Measurements from ENCODE around the gene UCP2.
"Not testable (repeated sequence)": the region's sequence is repeated elsewhere in the genome, so short reads cannot be mapped to it uniquely, and the experiment has no call there.

The UCP2 gene

GRCh38 chr11:73991471-73992006, 8.9 kb upstream of the UCP2 start:
- no peak for DNase-seq (ENCODE audit: low read depth in 2 of 2)

DNA sequence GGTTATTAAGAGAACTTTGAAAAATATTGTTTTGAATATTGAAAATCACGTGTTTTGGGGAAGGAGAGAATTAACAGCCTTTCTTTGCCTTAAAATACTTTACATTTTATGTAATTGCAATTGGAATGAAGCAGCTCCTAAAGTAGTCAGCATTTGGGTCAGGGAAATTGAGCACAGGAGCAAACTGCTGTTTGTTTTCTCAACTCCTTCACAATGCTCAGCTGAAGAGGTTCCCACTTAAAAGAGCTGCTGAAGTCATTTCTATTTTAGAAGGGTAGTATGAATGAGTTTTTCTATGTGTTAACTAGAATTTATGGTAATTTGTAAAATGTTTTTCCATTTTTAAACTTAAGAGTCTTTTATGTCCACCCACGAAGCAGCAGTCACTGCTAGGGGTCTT, 8.1 kb upstream of the UCP2 start:
- no peak for DNase-seq (ENCODE audit: low read depth in 2 of 2)

GRCh38 chr11:73989156-73989555, 6.5 kb upstream of the UCP2 start:
- DNase-seq (ENCODE audit: low read depth in 2 of 2): no peak

DNA sequence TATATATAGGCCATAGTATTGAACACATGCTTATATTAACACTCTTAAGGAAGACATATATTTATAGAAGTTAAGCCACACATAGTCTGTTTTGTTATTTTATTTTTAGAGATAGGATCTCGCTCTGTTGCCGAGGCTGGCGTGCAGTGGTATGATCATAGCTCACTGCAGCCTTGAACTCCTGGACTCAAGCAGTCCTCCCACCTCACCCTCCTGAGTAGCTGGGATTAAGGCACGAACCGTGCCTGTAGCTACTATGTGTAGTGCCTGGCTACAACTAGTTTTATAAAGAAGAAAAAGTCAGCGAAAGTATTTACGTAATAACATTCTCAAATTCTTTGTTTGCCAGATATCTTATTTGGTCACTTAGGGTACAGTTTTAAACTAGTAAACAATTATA, 5.6 kb upstream of the UCP2 start:
- DNase-seq (ENCODE audit: low read depth in 2 of 2): no peak

DNA sequence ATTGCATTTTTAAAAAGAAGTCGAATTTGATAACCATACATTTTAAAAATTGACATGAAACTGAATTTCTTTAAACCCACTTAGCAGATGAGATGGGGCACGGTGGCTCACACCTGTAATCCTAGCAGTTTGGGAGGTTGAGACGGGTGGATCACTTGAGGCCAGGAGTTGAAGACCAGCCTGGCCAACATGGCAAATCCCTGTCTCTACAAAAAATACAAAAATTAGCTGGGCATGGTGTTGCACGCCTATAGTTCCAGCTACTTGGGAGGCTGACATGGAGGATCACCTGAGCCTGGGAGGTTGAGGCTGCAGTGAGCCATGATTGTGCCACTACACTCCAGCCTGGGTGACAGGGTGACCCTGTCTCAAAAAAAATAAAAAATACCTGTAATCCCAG, 3.0 kb upstream of the UCP2 start:
- not testable (repeated sequence) for DNase-seq (ENCODE audit: low read depth in 2 of 2)

DNA sequence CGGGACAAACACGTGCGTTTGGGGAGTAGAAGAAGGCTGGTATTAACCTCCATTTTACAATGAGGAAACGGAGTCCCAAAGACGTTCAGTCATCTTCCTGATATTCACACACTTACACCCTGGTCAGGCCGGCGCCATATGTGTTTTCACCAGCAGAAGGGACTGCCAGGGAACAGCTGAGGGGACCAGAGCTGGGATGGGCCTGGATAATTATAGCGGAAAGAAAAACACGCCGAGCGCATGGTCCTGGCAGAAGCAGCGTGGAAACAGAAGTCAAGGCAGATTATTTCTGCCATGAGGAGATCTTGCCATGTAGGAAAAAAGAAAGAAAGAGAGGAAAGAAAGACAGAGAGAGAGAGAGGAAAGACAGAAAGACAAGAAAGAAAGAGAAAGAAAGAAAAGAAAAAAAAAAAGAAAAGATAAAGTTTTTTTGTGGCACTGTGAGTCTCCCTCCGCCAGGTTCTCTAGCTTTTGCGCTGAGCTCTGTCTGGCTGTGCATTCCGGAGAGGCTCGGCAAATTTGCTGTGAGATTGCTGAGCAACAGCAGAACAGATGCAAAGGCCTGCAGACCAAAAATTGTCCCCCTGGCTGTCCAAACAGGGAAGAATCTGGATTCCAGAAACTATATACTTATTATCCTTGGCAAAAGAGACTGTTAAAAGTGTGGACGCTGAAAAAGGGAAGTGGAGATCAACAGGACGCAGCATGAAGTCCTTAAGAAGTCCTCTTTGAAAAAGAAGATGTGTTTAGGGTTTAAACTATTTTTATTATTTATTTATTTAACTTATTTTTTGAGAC, 1.3 kb upstream of the UCP2 start:
- DNase-seq (ENCODE audit: low read depth in 2 of 2): no peak

GRCh38 chr11:73982990-73983740, 522 bp upstream of the UCP2 start:
- DNase-seq (ENCODE audit: low read depth in 2 of 2): peak; percentile 86 to 88

- no peak for DNase-seq (ENCODE audit: low read depth in 2 of 2)
Observed at GRCh38 chr11:73981051-73981805, 1.4 kb downstream of the UCP2 start.

DNA sequence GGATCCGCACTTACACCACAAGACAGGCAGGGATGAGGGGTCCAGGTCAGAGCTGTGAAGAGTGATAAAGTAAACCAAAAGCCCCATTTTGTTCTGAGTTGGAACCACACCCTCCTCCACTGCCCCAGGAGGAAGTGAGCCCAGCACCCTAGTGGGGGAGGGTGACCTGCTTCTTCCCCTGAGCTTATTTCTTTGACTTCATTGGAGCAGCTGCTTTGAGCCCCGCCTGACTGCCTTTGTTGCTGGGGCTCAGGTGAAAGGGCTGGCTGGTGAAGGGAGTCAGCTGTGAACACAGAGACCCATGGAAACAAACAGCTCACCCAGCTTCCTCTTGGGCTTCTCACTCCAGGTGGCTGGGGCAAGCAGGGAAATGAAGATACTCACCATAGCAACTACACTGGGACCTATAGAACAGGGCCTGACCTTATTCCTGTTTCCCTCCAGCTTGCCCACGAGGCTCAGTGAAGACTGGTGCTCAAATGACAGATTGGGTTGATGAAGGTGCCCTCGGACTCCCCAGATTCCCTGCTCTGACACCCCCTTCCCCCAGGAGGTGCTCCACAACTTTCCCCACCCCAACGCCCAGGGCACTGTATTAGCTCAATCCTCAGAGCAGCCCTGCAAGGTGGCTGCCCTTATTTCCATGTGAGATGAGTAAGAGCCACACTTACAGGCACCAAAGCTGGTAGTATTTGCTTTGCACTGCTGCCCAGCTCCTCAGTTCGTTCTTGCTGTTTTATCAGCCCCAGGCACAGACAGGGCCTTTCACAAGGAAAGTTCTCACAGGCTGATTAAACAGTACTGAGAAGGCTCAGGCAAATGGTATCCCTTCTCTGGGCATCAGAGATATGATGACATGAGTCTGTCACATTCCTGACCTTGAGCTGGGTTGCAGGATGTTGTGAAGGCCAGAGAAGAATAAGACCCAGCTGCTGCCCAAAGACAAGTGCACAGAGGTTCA, 2.4 kb downstream of the UCP2 start:
- DNase-seq (ENCODE audit: low read depth in 2 of 2): peak; percentile 43 to 49

DNA sequence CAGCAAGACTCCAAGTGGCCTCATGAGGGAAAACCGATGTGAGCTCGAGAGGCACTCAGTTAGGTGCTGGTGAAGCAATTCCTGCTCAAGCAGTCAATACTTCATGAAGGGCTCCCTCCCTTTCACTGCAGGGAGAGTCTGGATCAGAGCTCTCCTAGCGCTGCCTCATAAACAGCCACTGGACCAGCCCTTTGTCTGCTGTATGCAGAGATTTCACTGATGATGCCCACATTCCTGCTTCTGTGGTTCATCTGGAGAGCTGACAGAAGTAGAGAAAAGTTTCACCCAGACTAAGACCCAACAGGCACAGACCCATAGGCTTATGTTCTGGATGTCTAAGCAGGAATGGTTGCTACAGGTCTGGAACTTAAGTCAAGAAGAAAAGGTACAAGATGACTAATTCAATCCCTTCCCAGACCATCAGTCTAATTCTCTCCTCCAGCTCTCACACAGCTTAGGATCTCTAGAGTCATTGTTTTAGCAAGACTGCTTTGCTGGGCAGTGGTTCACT, 4.0 kb downstream of the UCP2 start:
- DNase-seq (ENCODE audit: low read depth in 2 of 2): no peak

DNA sequence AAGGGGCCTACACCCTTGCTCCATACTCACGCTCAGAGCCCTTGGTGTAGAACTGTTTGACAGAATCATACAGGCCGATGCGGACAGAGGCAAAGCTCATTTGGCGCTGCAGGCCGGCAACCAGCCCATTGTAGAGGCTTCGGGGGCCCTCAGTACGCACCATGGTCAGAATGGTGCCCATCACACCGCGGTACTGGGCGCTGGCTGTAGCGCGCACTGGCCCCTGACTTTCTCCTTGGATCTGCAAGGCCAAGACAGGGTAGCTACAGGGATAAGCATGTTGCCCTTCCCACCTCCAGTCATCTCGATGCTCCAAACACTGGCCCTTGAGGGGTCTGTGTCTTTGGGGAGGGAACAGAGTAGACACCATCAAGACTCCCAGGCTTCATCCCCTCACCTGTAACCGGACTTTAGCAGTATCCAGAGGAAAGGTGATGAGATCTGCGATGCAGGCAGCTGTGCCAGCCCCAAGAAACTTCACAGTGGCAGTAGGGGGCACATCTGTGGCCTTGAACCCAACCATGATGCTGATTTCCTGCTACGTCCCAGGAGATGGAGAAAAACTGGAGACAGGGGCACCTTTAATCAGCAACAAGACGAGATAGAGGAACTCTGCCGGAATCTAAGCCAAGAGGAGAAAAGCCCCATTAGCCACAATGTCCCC, 4.7 kb downstream of the UCP2 start:
- DNase-seq (ENCODE audit: low read depth in 2 of 2): no peak

DNA sequence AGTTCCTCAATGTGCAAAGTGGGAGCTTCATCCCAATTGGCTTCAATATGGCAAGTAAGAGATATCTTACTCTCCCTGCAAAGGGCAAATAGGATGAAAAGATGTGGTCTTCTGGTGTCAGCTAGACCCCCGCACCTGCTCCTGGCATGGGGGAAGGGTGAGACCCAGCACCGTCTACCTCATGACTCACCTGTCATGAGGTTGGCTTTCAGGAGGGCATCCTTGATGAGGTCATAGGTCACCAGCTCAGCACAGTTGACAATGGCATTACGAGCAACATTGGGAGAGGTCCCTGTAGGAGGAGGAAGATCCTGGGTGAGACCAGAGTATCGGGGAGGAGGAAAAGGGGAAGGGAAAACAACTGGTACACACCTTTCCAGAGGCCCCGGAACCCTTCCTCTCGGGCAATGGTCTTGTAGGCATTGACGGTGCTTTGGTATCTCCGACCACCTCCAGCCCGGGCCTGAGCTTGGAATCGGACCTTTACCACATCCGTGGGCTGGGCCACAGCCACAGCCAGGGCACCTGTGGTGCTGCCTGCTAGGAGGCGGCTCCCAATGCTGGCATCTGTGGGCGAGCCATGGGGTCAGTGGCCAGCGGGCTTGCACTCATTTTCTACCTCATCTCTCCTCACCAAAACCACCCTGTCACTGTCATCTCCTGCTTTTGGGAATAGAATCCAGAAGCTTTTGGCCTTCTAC, 6.0 kb downstream of the UCP2 start:
- DNase-seq (ENCODE audit: low read depth in 2 of 2): no peak

- DNase-seq (ENCODE audit: low read depth in 2 of 2): no peak
Observed at GRCh38 chr11:73975479-73975757, 7.2 kb downstream of the UCP2 start.

DNA sequence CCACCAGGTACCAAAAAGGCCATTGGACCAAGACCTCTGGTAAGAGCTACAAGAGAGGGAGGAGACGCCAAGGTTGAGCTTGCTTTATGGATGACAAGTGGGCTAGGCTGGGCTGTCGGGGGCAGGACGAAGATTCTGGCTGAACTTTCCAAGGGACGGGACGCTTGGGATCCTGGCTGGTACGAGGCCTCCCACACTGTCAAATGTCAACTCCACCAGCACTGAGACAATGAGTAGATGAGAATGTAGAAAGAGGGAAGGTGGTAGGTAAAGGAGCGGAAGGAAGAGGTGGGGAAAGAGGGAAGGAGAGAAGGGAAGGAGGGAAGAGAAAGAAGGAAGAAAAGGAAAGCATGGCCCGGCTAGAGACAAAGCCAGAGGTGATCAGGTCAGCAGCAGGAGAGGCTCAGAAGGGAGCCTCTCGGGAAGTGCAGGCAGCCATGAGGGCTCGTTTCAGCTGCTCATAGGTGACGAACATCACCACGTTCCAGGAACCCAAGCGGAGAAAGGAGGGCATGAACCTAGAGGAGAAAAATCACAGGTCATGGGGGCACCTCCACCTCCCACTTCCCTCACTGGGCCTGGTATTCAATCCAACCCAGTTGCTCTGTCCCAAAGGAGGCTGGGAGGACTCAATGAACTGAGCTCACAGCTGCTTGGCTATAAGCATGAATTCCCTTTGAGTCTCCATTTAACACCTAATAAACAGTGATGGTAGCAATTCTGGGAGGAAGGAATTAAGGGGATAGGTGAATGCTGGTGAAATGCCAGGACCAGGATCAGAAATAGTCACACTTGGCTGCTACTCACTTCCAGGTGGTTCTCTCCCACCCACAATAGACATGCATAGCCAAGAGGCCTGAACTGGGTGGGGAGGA, 7.8 kb downstream of the UCP2 start:
- DNase-seq (ENCODE audit: low read depth in 2 of 2): no peak

- no peak for DNase-seq (ENCODE audit: low read depth in 2 of 2)
Observed at GRCh38 chr11:73972620-73973449, 9.8 kb downstream of the UCP2 start.

DNA sequence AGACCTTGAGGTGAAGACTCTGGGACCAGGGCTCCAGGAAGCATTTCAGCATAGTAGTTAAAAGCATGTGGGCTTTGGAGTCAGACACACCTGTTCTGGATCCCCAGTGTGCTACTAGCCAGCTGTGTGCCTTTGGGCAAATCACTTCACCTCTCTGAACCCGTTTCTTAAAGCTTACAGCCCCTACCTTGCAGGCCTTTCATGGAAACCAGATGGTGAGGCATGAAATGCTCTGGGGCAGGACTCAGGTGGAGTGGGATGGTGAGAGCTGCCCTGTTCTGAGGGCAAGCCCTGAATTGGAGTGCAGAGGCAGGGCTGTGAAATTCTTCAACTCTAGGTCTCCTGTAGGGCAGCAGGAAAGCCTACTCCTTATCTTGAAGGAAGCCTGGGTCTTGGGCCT, 10.5 kb downstream of the UCP2 start:
- no peak for DNase-seq (ENCODE audit: low read depth in 2 of 2)

GRCh38 chr11:73971175-73971719, 11.4 kb downstream of the UCP2 start:
- no peak for DNase-seq (ENCODE audit: low read depth in 2 of 2)
